Osteoblast (primary cell): ENCODE data around the gene GM2A. TPM values are rescaled to one million over a fixed set of nuclear protein-coding genes. Genes with fewer than 3 reads are reported as not detected.

Source experiments
- DNase-seq: peaks from one replicate; pipeline ENCODE4 v3.0.0; 2011; ENCODE audit warnings: low spot score, mixed read lengths; ENCODE audit not compliant: insufficient read length; ENCODE audit errors: missing footprints
- H2AFZ ChIP-seq: 2 replicates; pipeline ENCODE4 v1.6.0; 2011; ENCODE audit warnings: mild to moderate bottlenecking, low read length
- H3K27ac ChIP-seq: 2 replicates; pipeline ENCODE4 v1.5.1; 2011; ENCODE audit warnings: mild to moderate bottlenecking, low read depth, low read length, moderate library complexity
- H3K27me3 ChIP-seq: 2 replicates; pipeline ENCODE4 v1.6.0; 2012; ENCODE audit warnings: mild to moderate bottlenecking, control low read depth, inconsistent platforms, low read length, moderate library complexity; ENCODE audit not compliant: insufficient read depth
- H3K36me3 ChIP-seq: 2 replicates; pipeline ENCODE4 v1.5.1; 2011; ENCODE audit warnings: mild to moderate bottlenecking, low read length, control low read depth, moderate library complexity; ENCODE audit not compliant: insufficient read depth
- H3K4me1 ChIP-seq: 2 replicates; pipeline ENCODE4 v1.5.1; 2011; ENCODE audit warnings: mild to moderate bottlenecking, low read length, control low read depth, moderate library complexity; ENCODE audit not compliant: insufficient read depth
- H3K4me2 ChIP-seq: 2 replicates; pipeline ENCODE4 v1.6.0; 2011; ENCODE audit warnings: mild to moderate bottlenecking, low read length; ENCODE audit not compliant: insufficient read depth
- H3K4me3 ChIP-seq: fragments of 200-600 bp; sonication (generic); 3 replicates; pipeline ENCODE4 v1.5.1; 2012; ENCODE audit warnings: mild to moderate bottlenecking, low read length, inconsistent platforms; ENCODE audit not compliant: insufficient read depth
- H3K79me2 ChIP-seq: 2 replicates; pipeline ENCODE4 v1.6.0; 2012; ENCODE audit warnings: mild to moderate bottlenecking, low read length, control low read depth, inconsistent platforms; ENCODE audit not compliant: insufficient read depth
- H3K9me3 ChIP-seq: 2 replicates; pipeline ENCODE4 v1.5.1; 2011; ENCODE audit warnings: low read depth, low read length, control low read depth
- H4K20me1 ChIP-seq: 2 replicates; pipeline ENCODE4 v1.6.0; 2012; ENCODE audit warnings: mild to moderate bottlenecking, low read length, control low read depth; ENCODE audit not compliant: insufficient read depth
- total RNA-seq: library from RNA; depleted of rRNA; stranded (reverse); fragments of >200 nt; gene quantifications from 2 replicates; pipeline ENCODE4 v1.2.3, GENCODE V29; 2012
- TF ChIP-seq, protein P1 (sequence below): IDR thresholded peaks from 2 replicates; pipeline ENCODE4 v1.5.1; 2011; ENCODE audit warnings: mild to moderate bottlenecking, low read depth, low read length, moderate library complexity; ENCODE audit errors: extremely low read depth

Gene GM2A
- total RNA-seq = 35.5 and 42.1 TPM in 2 replicates

DNA sequence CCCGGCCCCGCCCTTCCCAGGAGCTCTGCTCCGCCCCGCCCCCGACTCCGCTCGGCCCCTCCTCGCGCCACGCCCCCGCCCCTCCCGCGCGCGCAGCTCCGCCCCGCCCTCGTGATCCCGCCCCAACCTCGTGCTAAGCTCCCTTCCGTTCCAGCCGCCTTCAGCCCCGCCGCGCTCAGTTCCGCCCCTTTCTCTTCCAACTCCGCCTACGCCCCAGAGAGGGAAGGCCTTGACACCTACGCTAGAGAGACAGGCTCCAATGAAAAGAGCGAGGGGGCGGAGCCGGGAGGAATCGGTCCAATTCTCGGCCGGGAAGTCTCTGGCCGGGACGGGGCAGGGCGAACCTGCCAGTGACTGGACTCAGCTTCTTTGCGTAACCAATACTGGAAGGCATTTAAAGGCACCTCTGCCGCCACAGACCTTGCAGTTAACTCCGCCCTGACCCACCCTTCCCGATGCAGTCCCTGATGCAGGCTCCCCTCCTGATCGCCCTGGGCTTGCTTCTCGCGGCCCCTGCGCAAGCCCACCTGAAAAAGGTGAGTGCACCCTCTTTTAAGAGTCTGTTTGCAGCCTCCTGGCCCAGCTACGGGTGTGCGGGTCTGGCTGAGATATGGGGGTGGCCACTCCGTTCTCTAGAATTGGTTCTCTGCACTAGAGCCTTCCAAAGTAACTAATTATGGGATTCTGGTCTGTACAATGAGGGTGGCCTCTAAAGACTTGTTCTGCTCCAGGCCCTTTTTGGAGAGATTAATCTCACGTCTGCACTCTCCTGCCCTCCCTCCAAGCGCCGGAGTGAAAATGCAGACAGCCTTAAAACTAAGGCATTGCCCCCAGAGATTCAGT, at the start of gene GM2A:
Gene GM2A (plus strand): TSS at position 424 of the 843 bp plus-strand sequence. CDS start 32 bp downstream, at position 456.
- peak; percentile 98 for DNase-seq
- TF ChIP-seq, protein P1, sequence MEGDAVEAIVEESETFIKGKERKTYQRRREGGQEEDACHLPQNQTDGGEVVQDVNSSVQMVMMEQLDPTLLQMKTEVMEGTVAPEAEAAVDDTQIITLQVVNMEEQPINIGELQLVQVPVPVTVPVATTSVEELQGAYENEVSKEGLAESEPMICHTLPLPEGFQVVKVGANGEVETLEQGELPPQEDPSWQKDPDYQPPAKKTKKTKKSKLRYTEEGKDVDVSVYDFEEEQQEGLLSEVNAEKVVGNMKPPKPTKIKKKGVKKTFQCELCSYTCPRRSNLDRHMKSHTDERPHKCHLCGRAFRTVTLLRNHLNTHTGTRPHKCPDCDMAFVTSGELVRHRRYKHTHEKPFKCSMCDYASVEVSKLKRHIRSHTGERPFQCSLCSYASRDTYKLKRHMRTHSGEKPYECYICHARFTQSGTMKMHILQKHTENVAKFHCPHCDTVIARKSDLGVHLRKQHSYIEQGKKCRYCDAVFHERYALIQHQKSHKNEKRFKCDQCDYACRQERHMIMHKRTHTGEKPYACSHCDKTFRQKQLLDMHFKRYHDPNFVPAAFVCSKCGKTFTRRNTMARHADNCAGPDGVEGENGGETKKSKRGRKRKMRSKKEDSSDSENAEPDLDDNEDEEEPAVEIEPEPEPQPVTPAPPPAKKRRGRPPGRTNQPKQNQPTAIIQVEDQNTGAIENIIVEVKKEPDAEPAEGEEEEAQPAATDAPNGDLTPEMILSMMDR = no peak
- H3K27ac ChIP-seq = peak within 1 kb of the TSS; percentile 47
- no peaks in the 10 kb centered on the region for H3K36me3 ChIP-seq
- peak within 1 kb of the TSS; percentile 98 for H2AFZ ChIP-seq
- peak within 1 kb of the TSS; percentile 90 for H3K4me3 ChIP-seq
- no peaks in the 10 kb centered on the region for H3K9me3 ChIP-seq
- H3K4me1 ChIP-seq = peaks cover 15% of the 10 kb centered on the region
- H3K4me2 ChIP-seq = peak within 1 kb of the TSS; percentile 88
- no peaks in the 10 kb centered on the region for H4K20me1 ChIP-seq
- H3K79me2 ChIP-seq = peaks cover 44% of the 10 kb centered on the region
- H3K27me3 ChIP-seq = peaks cover 4% of the 10 kb centered on the region

DNA sequence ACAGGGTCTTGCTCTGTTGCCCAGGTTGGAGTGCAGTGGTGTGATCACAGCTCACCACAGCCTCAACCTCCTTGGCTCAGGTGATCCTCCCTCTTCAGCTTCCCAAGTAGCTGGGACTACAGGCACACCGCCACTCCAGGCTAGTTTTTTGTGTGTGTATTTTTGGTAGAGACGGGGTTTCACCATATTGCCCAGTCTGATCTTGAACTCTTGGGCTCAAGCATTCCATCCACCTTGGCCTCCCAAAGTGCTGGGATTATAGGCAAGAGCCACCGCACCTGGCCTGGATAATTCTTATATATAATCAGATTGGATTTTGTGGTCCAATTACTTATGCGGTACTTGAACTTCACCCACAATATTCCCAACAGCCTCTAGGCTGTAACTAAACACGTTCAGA, 48.9 kb upstream of the GM2A start:
- Histone ChIP-seq H2AFZ (no peak overlapping the region), H3K79me2 (no peaks in the 10 kb centered on the region), H3K4me3 (no peak overlapping the region), H3K36me3 (no peaks in the 10 kb centered on the region), H3K9me3 (no peaks in the 10 kb centered on the region), H4K20me1 (no peaks in the 10 kb centered on the region), H3K27ac (no peak overlapping the region), H3K27me3 (no peaks in the 10 kb centered on the region), H3K4me1 (peaks cover 3% of the 10 kb centered on the region), H3K4me2 (no peak overlapping the region)
- DNase-seq = no peak
- TF ChIP-seq, protein P1 = no peak

DNA sequence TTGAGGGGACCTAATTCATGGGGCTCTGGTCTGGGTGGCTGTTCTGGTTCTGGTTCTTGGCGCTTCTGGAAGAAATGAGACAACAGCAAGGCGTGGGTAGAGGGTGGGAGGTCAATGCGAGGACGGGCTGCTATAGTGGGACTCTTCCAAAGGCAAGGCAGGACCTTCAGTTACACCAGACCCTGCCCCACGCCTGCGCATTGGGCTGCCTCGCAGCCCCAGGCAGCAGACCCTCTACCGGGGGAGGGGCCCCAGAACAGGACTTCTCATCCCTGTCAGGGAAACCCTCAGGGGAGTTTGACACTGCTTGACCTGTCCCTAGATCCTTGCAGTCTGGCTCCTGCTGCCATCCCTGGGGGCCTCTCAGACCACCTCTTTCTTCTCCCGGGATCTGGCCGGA, 47.6 kb upstream of the GM2A start:
- Histone ChIP-seq H3K27me3 (no peaks in the 10 kb centered on the region), H3K4me3 (no peak overlapping the region), H2AFZ (no peak overlapping the region), H3K27ac (no peak overlapping the region), H3K36me3 (no peaks in the 10 kb centered on the region), H3K4me2 (no peak overlapping the region), H3K4me1 (peaks cover 3% of the 10 kb centered on the region), H4K20me1 (no peaks in the 10 kb centered on the region), H3K9me3 (no peaks in the 10 kb centered on the region), H3K79me2 (no peaks in the 10 kb centered on the region)
- TF ChIP-seq, protein P1 = no peak
- DNase-seq = no peak

DNA sequence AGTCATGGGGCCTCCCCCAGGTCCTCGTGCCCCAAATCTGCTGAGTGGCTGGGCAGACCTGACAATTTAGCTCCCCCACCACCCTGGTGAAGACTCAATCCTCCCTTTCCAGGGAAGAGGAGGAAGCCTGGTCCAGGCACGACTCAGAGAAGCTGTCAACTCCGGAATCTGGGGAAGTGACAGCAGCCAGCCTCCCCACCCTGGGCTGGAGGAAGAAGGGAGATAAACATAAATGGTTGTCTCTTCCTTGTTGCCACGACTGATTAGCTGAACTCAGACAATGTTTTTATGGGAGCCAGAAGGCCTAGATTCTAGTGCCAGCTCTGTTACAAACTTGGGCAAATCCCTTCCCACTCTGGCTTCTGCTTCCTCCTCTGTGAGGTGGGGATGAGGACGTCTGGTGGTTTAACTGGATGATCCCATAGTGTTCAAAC, 44.5 kb upstream of the GM2A start:
- H2AFZ ChIP-seq = peak overlapping the region; percentile 20

More for the DNA sequence above, 44.5 kb upstream of the GM2A start:
- TF ChIP-seq, protein P1 = no peak
- Histone ChIP-seq H3K4me1 (no peaks in the 10 kb centered on the region), H3K27me3 (no peaks in the 10 kb centered on the region), H3K4me2 (no peak overlapping the region), H3K9me3 (no peaks in the 10 kb centered on the region), H3K79me2 (no peaks in the 10 kb centered on the region), H4K20me1 (no peaks in the 10 kb centered on the region), H3K36me3 (no peaks in the 10 kb centered on the region), H3K27ac (no peak overlapping the region), H3K4me3 (no peak overlapping the region)
- DNase-seq = no peak
